Measurements from ENCODE around the gene ANKRD12.

GRCh38 chr18:9215221-9215933 is 78.8 kb downstream of the ANKRD12 start:
- TF ChIP-seq CTCF (conservative IDR thresholded peaks at IDR 0.05; ENCODE audit: low read length), result no peak
- no peak for TF ChIP-seq EZH2phosphoT487 (IDR thresholded peaks at IDR 0.05; ENCODE audit: borderline replicate concordance)

Measured in Loucy (cell line).